Neural cell (in vitro differentiated cells): ENCODE results near the gene KRT3.
"Not testable (repeated sequence)": the region's sequence is repeated elsewhere in the genome, so short reads cannot be mapped to it uniquely, and the experiment has no call there.

ENCODE experiments used
- CTCF ChIP-seq: fragments of 450-650 bp; IDR thresholded peaks from 2 replicates; pipeline ENCODE4 v1.5.1; 2014; ENCODE audit warnings: antibody characterized with exemption, mild to moderate bottlenecking, moderate library complexity; ENCODE audit not compliant: poor library complexity, severe bottlenecking
- EP300 ChIP-seq: fragments of 450-650 bp; conservative IDR thresholded peaks from 2 replicates; pipeline ENCODE4 v1.6.1; 2014; ENCODE audit warnings: antibody characterized with exemption, mild to moderate bottlenecking, moderate library complexity; ENCODE audit not compliant: poor library complexity, severe bottlenecking
- EZH2 ChIP-seq: fragments of 200-600, 300-800 bp; shearing (Covaris generic), sonication (generic); IDR thresholded peaks from 2 replicates; pipeline ENCODE4 v1.6.1; 2014; ENCODE audit warnings: antibody characterized with exemption, low read length, borderline replicate concordance, mild to moderate bottlenecking; ENCODE audit not compliant: insufficient read depth, poor library complexity, severe bottlenecking
- POLR2AphosphoS5 ChIP-seq: IDR thresholded peaks from 2 replicates; pipeline ENCODE4 v1.6.1; 2012
- RAD21 ChIP-seq: fragments of 450-650 bp; conservative IDR thresholded peaks from 2 replicates; pipeline ENCODE4 v1.6.1; 2014; ENCODE audit warnings: antibody characterized with exemption, mild to moderate bottlenecking, moderate library complexity
- REST ChIP-seq: IDR thresholded peaks from 2 replicates; pipeline ENCODE4 v1.6.1; 2012; ENCODE audit warnings: borderline replicate concordance
- SMC3 ChIP-seq: fragments of 450-650 bp; conservative IDR thresholded peaks from 2 replicates; pipeline ENCODE4 v1.6.1; 2014; ENCODE audit warnings: antibody characterized with exemption, mild to moderate bottlenecking, moderate library complexity; ENCODE audit not compliant: poor library complexity
- TAF1 ChIP-seq: IDR thresholded peaks from 2 replicates; pipeline ENCODE4 v1.6.1; 2012; ENCODE audit warnings: low read depth

- not testable (repeated sequence) for TF ChIP-seq POLR2AphosphoS5, CTCF, RAD21, TAF1, EZH2, EP300, REST, SMC3
Measured at GRCh38 chr12:52761218-52761617, 34.7 kb downstream of the KRT3 start.
